Stimulated activated CD8-positive, alpha-beta memory T cell treated with anti-CD3 and anti-CD28 coated beads, Interleukin-15, amount 100 ng/mL, for 1 hour (primary cell): ENCODE results near the gene ALG3.

Experiments
- DNase-seq: peaks from one replicate; pipeline ENCODE4 v3.0.0-alpha.2; 2020; ENCODE audit warnings: low read depth

Gene ALG3

DNA sequence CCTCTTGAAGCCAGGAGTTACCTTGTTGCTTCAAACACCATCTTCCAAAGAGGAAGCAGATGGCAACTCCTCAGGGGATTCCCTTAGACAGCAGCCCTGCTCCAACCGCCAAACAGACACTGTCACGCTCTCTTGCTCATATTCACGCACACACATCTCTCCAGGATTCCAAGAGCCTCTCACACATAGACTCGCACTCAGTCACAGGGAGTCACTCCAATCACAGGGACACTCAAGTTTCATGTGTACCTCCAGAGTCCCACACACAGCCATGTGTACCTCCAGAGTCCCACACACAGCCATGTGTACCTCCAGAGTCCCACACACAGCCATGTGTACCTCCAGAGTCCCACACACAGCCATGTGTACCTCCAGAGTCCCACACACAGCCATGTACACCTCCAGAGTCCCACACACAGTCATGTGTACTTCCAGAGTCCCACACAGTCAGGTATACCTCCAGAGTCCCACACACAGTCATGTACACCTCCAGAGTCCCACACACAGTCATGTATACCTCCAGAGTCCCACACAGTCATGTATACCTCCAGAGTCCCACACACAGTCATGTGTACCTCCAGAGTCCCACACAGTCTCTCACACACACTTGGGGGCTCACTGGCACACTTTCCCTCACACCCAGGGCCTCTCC lies 13.3 kb downstream of the ALG3 start:
- DNase-seq = no peak

DNA sequence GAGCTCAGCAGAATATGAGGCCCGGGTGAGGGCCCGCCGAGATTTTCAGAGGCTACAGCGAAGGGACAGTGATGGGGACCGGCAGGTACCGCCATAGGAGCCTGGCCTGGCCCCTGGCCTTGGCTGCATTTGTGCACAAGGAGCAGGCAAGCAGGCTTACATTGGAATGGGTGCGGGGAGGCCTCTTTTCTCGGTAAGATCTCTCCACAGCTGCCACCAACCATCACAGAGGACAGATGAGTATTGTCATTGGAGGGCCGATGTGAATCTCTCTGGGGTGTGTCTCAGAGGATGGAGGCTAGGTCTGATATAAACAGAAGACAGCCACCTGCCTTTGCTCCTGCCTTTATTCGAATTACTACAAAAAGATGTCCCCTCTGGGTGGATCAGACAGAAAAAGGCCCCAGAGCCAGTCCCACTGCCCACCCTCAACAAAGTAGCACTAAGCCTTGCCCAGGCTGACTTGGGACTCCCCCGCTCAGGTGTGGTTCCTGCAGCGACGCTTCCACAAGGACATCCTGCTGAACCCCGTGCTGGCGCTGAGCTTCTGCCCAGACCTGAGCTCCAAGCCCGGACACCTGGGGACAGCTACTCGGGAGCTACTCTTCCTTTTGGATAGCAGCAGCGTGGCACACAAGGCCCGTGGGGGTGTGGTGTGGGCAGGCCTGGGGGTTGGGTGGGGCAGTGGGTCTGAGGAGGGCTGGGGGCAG lies 13.9 kb downstream of the ALG3 start:
- DNase-seq = no peak

DNA sequence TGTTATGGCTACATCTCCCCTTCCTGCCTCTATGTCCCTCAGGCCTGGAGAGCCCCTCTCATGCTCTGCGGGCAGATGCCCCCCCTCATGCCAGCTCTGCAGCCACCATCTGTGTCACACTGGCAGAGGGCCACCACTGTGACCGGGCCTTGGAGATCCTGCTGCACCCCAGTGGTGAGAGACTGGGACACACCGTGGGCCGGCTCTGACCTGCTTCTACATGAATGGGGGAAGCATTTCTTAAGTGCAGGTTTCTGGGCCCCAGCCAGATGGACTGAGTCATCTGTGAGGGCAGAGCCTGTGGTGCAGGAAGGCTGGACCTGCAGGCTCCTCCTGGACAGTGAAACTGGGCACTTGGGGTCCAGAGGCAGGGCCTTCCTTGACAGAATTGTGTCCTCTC lies 14.5 kb downstream of the ALG3 start:
- DNase-seq = no peak

DNA sequence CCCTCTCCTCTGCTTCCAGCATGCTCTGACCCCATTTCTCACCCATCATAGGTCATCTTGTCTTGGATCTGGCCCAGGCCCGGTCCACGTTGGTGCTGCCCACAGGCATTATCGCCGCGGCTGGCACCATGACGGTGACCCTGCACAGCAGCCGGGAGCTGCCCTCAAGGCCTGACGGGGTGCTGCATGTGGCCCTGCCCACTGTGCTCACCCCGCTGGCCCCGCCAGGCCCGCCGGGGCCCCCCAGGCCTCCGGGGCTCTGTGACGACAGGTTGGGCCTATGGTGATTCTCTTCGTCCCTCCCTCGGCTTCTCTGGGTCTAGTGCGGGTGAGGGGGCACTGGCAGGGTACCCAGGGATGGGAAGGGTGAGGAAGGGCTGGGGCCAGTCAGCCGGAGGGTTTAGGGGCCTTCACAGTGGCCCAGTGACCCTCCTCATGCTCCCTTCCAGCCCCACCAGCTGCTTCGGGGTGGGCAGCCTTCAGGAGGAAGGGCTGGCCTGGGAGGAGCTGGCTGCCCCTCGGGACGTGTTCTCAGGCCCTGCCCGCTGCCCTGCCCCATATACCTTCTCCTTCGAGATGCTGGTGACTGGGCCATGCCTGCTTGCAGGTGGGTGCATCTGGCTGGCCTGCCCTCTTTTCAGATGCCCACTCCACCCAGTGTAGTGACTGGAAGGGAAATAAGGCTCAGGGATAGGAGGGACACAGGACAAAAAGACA lies 15.5 kb downstream of the ALG3 start:
- no peak for DNase-seq

DNA sequence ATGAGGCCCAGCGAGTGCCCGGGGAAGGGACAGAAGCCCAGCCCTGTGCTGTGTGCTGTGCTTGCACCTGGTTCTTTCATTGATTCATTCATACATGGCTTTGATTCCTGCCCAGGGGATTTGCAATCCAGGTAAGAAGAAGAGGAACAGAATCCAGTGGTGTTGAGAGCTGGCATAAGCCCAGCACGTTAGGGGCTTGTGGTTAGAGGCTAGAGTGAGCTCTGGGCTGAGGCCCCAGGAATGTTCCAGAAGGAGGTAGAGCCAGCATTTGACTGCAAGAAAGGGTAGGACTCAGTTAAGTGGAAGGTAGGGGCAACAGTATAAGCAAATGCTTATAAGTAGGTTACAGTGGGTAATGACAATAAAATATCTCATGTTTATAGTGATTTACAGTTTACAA lies 17.1 kb downstream of the ALG3 start:
- DNase-seq = no peak

DNA sequence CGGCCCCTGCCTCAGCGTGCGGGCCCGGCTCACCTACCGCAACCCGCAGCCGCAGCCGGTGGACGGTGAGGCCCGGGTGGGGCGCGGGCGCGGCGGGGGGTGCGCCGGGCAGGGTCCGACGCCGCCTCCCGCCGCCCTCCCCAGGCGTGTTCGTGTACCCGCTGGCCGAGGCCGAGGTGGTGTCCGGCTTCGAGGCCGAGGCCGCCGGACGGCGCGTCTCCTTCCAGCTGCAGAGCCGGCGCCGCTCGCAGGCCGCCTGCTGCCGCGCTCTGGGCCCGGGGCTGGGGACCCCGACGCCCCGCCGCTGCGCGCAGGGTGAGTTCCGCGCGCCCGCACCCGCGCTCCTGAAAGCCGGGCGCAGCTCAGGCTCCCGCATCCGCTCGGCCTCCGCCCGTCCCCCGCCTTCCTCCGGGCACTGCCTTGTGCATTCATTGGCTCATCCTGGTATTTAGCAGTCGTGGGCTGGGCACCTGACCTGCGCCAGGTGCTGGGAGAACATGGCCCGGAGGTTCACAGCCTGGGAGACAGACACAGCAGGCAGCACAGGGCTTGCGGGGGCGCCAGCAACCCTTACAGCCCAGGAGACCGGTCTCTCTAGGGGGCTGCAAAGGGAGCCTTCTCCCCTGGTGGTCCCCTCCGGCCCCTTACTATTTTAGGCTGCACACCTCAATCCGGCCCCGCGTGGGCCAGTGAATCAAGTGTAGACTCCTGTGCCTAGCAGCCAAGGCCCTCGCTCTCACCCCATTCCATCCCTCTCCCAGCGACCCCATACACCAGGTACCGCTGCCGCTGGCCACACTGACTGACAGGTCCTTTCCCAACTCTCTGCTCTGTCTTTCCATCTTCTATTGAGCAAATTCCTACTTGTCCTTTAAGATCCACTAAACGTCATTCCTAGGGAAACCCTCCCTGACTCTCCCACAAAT lies 17.9 kb downstream of the ALG3 start:
- no peak for DNase-seq

DNA sequence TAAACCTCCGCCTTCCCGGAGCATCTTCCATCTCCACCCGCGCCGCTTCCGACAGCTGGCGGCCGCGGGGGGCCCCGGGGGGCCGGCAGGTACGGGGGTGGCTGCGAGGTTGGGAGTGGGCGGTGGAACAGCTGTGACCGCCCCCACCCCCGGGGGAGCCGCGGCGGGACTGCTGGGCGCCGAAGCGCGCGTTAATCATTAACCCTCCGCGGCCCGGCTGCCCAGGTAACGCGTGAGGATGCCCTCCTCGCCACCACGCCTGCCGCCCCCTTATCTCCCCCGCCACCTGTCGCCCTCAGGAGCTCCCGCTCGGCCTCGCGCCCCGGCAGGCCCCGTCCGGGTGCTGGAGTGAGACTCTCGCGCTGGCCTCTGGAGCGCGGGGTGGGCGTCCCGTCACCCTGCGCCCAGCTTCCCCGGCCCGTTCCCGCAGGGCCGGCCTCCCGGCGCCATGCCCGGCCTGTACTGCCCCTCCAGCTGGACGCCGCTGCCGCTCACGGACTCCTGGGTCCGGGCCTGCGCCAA lies 18.6 kb downstream of the ALG3 start:
- no peak for DNase-seq

DNA sequence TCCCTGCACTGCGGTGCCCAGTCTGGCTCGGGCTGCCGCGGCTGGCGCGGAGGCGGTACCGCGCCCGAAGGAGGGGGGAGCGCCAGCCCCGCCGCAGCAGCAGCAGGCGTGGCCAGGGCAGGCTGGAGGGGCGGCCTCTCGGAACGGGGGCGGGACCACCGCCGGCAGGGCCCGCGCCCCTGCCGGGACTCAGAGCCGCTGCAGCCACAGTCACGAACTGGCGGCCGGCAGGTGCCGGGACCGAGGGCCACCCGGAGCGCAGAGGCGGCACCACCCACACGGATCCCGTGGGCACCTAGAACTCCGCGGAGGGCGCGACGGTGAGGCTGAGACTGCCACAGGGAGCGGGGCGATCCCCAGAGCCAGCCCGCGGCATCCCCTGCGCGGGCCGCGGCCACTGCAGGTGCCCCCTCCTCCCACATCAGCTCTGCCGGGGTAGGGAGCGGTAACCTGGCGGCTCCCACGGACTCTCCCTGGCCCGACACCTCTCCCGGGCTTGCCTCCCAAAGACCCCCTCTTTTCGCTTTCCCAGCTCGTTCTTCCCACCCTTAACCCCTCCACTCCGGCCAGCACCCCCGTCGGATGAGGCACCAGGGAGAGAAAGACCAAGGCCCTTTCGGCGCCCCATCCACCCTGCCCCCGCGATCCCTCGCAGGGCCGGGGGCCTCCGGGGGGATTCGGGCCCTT lies 19.2 kb downstream of the ALG3 start, which contains the start of gene VWA5B2:
Gene VWA5B2, plus strand, starts transcription at position 192 of the 687 bp plus-strand sequence. CDS start 944 bp downstream, outside the sequence.
- peak; percentile 46 for DNase-seq

DNA sequence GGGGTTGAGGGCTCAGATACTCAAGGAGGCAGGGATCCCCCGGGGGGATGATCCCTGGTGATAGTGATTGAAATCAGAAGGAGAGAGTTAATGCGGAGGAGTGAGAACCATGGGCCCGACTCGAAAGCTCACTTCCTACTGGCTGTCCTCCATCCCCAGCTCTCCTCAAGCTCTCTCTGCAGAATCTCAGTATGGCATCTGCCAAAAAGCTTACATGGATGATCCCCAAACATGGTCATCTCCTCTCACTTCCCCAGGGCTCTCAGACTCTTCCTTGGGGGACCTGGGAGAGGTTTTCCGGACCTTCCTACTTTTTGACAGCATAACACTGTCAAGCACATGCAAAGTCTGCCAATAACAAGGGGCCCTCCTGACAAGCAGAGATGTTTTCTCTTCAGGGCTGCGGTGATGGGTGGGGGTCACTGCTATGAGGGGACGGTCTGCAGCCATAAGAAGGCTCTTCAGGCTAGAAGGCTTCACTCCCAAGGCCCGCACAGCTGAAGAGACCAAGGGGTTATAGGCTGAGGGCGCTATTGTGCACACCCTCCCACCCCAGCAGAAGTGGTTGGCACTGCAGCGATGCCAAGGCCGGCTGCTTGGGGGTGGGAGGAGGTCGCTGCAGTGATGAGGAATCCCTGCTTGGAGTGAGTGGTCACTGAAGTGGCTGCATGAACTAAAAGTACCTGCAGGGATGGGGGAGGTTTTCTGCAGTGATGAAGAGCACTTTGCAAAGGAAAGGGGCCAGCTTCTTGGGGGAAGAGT lies 20.2 kb downstream of the ALG3 start:
- DNase-seq = no peak

DNA sequence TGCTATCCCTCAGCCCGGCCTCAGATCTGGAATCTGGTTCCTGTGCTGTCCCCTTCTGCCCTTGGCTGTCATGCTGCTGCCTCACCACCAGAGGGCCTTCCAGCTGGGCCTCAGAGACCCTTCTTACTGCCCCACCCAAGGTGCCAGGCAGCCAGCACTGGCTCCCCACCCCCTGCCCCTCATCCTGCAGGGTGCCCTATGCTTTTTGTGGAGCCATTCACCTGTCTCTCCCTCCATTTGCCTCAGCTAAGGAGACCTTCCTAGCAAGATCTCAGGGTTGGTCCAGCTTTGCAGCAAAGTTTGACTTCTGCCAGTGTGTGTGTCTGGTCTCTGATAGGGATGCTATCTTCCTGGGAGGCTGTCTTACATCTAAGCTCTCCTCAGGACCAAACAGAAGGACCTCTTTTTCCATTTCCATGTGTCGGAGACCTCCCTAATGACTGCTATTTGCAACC lies 21.3 kb downstream of the ALG3 start:
- no peak for DNase-seq

DNA sequence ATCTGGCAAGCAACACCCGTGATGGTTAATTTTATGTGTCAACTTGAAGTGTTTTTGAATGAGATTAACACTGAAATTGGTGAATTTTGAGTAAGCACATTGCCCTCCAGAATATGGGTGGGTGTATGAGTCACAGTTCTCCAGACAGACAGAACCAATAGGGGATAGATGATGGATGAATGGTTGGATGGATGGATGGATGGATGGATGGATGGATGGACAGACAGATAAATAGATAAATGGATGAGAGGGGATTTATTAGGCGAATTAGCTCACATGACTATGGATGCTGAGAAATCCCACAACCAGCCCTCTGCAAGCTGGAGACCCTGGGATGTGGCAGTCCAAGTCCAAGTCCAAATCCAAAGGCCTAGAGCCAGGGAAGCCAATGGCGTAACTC lies 24.8 kb downstream of the ALG3 start:
- no peak for DNase-seq

DNA sequence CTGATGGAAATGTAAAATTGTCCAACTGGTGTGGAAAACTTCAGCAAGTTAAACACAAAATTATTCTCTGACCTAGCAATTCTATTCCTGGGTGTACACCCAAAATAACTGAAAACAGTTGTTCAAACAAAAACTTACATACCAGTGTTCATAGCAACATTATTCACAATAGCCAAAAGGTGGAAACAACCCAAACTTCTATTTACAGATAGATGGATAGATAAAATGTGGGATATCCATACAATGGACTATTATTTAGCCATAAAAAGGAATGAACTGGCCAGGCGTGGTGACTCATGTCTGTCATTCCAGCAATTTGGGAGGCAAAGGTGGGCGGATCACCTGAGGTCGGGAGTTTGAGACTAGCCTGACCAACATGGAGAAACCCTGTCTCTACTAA lies 26.2 kb downstream of the ALG3 start:
- no peak for DNase-seq

DNA sequence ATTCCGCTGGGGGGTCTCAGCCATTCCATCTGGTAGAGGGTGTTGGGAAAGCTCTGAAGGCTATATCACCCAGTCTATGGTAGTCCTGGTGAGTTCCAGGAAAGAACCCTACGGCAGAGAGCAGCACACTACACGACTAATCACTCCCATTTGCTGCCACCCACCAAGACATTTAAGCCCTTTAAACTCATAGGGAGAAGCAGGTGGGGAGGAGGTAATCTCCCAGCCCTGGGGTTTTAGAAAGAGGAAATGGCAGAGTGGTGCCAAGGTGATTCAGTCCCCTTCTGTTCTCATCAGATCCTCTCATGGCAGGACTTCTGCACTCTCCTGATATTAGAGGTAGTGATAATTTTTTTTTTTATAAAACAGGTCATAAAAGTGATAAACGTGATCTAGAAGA lies 29.9 kb downstream of the ALG3 start:
- no peak for DNase-seq

DNA sequence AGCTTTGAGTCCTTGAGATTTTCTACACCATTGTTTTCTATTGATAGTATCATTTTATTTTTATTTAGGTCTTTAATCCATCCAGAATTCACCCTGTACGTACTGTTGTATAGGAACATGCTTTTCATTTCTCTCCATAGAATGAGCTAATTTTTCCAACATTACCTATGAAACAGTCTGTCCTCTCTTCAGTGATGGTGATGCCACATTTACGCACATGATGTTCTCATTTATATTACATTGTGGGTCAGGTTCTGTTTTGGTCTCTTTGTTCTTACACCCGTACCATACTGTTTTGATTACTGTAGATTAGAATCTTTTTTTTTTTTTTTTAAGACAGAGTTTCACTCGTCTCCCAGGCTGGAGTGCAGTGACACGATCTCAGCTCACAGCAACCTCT lies 37.0 kb downstream of the ALG3 start:
- DNase-seq = no peak

DNA sequence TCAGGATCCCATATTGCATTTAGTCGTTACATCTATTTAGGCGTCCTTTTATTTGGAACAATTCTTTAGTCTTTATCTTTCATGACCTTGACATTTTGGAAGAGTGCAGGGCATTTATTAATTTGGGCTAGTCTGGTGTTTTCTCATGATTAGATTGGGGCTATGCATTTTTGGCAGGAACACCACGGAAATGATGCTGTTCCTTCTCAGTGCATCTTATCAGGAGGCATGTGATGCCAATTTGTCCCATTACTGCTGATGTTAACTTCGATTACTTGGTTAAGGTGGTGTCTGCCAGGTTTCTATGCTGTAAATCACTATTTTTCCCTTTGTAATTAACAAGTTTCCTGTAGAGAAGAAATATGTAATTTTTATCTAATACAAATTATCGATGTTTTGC lies 37.5 kb downstream of the ALG3 start:
- DNase-seq = no peak

DNA sequence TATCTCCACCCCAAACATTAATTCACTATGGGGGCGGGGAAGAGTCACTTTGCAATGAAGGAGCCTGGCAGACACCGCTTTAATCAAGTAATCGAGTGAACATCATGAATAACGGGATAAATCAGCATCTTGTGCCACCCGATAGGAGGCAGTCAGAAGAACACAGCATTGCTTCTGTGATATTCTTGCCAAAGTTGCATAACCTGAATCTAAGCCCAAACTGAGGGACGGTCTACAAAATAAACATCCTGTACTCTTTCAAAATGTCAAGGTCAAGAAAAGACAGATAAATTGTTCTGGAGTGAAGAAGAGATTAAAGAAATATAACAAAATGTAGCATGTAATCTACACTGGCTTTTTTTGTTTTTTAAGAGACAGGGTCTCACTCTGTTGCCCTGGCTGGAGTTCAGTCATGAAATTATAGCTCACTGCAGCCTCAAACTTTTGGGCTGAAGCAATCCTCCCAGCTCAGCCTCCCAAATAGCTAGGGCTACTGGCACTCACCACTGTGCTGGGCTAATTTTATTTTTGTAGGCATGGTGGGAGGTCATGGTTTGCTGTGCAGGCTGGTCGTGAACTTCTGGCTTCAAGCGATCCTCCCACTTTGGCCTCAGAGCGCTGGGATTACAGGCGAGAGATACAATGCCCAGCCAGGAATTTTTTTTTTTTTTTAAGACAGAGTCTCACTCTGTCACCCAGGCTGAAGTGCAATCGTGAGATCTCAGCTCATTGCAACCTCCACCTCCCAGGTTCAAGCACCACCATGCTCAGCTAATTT lies 39.4 kb downstream of the ALG3 start:
- DNase-seq = no peak

DNA sequence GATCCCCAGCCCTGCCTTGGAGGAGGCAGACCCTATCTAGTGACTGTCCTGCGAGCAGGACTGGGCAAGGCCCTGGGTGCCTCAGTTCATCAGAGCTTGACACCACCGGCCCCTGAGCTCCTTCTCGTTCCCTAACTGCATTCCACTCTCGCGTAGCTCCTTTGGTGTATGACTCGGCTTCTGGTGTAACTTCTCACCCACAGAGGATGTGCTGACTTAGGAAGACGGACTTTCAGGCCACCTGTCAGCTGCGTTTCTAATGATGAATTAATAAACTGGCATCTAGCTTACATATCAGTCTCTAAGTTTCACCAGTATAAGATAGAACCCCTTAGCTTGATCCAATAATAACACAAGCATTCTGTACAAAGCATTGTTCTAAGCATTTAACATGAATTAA lies 45.2 kb downstream of the ALG3 start:
- no peak for DNase-seq

DNA sequence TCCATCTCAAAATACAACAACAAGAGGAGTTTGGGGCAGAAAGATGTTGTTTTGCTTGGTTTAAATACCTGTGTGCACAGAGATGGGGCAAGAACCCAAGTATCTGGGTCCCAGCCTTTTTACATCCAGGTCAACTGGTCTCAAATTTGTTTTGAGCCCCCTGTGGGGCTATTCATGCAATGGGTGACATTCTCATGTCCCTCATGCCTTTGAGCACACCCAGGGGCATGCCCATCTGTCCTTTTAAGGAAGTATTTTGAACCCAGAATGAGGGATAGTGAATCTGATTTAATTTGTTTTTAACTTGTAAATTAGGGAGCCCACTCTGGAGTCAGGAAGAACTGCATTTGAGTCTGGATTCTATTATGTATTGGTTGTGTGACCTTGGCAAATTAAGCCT lies 47.9 kb downstream of the ALG3 start:
- DNase-seq = no peak

DNA sequence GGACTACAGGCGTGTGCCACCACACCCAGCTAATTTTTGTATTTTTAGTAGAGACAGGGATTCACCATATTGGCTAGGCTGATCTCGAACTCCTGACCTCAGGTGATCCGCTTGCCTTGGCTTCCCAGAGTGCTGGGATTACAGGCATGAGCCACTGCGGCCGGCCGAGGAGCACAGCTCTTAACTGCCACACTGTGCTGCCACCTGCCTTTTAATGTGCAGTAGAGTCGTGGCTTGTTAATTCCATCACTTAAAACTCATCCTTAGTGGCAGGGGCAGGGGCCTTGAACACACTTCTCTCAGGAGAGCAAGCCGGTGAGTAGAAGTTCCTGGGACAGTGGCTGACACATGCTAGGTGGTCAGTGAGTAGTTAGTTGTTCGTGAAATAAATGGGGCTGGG lies 50.3 kb downstream of the ALG3 start:
- DNase-seq = no peak

DNA sequence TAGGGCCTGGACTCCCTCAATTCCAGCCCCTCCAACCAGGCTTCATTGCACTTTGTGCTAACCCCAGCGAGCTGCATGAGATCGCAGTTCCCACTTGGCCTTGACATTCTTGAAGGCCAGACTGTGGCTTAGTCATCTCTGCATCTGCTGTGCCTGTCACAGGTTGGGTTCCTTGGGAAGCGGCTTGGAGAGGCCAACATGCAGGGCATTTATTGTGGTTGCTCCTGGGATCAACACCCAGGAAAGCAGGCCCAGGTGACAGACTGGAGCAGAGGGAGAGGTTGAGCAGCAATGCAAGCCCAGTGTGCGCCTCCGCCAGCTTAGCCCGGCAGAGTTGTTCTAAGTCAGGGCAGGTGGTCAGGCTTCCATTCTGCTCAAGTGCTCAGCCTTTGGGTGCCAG lies 52.2 kb downstream of the ALG3 start:
- no peak for DNase-seq
